Nephron (organoid): Measurements from ENCODE around the gene CSF1R.

Experiments
- H3K27ac Mint-ChIP-seq, 3 experiments: 2 replicates each; pipeline ENCODE4 v1.8.0; 2020; ENCODE audit warnings: mixed read lengths in 3 of 3, mild to moderate bottlenecking in 2 of 3, moderate library complexity in 1 of 3
- H3K27me3 Mint-ChIP-seq: 2 replicates; pipeline ENCODE4 v1.8.0; 2021; ENCODE audit warnings: low read depth, mild to moderate bottlenecking, moderate library complexity, mixed read lengths
- H3K36me3 Mint-ChIP-seq: 2 replicates; pipeline ENCODE4 v1.8.0; 2020; ENCODE audit warnings: low read depth, mixed read lengths
- H3K4me1 Mint-ChIP-seq: 2 replicates; pipeline ENCODE4 v1.8.0; 2020; ENCODE audit warnings: mixed read lengths
- H3K4me3 Mint-ChIP-seq, 3 experiments: 2 replicates each; pipeline ENCODE4 v1.8.0; 2020; ENCODE audit warnings: mild to moderate bottlenecking in 3 of 3, mixed read lengths in 3 of 3, moderate library complexity in 2 of 3
- H3K9me3 Mint-ChIP-seq: 2 replicates; pipeline ENCODE4 v1.8.0; 2020; ENCODE audit warnings: mixed read lengths
- TF ChIP-seq, protein P1 (sequence below), 3 experiments: fragments of 200-600 bp; sonication (generic); IDR thresholded peaks; one replicate each; pipeline ENCODE4 v1.5.0; 2021; ENCODE audit warnings: antibody characterized with exemption in 3 of 3; ENCODE audit not compliant: unreplicated experiment in 3 of 3

Gene CSF1R

DNA sequence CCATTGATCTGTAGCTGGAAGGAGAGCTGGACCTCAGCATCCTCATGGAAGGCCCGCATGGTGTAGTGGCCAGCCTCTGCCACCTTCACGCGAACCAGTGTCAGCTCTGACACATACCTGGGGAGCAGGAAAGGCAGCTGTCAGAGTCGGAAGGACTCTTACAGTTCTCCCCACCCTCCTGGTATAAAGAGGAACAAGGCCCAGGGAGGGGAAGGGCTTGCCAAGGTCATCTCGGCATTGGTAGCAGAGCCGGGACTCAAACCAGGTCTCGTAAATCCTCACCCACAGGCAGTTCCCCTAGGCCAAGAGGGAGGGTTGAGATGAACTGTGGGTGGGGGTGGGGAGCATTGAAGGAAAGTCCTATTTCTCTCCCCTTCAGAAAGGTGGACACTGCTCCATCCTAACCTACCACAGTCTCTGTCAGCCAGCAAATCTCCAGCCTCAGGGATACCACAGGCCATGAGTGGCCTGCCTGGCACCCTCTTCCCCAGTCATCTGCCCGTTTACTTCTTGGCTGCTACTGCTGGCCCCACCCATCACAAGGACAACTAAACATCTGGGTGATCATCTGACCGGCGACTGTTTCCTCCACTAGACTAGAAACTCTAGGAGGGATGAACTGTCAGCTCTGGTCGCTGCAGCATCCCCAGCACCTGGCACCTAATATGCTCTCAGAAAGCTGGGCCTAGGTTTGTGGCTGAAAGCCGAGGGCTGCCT, 45.8 kb upstream of the CSF1R start:
- Mint-ChIP-seq H3K4me1 (peaks cover 43% of the 10 kb centered on the region), H3K9me3 (no peaks in the 10 kb centered on the region), H3K36me3 (peaks cover 46% of the 10 kb centered on the region), H3K4me3 (no peak overlapping the region), H3K27me3 (peaks cover 7% of the 10 kb centered on the region), H3K27ac (peak overlapping the region; percentile 3 to 64 (median 28))
- TF ChIP-seq, protein P1, sequence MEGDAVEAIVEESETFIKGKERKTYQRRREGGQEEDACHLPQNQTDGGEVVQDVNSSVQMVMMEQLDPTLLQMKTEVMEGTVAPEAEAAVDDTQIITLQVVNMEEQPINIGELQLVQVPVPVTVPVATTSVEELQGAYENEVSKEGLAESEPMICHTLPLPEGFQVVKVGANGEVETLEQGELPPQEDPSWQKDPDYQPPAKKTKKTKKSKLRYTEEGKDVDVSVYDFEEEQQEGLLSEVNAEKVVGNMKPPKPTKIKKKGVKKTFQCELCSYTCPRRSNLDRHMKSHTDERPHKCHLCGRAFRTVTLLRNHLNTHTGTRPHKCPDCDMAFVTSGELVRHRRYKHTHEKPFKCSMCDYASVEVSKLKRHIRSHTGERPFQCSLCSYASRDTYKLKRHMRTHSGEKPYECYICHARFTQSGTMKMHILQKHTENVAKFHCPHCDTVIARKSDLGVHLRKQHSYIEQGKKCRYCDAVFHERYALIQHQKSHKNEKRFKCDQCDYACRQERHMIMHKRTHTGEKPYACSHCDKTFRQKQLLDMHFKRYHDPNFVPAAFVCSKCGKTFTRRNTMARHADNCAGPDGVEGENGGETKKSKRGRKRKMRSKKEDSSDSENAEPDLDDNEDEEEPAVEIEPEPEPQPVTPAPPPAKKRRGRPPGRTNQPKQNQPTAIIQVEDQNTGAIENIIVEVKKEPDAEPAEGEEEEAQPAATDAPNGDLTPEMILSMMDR (IDR thresholded peaks at IDR 0.05; ENCODE audit: unreplicated experiment in 3 of 3), result no peak

DNA sequence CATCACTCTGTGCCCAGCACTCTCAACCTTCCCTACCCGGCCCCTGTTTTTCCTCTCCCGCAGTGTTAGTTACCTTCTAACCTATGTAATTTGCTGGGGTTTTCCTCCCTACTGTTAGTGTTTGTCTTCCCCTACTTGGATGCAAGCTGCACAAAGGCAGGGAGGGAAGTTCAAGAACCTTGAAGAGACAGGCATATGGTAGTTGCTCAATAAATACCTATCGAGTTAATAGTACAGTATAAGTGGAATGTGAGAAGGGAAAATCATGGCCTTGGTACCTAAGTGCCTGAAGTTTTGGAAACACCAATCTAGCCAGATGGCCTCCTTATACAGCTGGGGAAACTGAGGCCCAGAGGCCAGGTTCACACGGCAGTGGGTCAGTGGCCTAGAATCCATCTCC, 45.1 kb upstream of the CSF1R start:
- Mint-ChIP-seq H3K27ac (peak overlapping the region; percentile 10 to 70 (median 36)), H3K36me3 (peaks cover 50% of the 10 kb centered on the region), H3K9me3 (no peaks in the 10 kb centered on the region), H3K27me3 (peaks cover 7% of the 10 kb centered on the region), H3K4me1 (peaks cover 42% of the 10 kb centered on the region), H3K4me3 (no peak overlapping the region)
- TF ChIP-seq, protein P1 (IDR thresholded peaks at IDR 0.05; ENCODE audit: unreplicated experiment in 3 of 3), result no peak

DNA sequence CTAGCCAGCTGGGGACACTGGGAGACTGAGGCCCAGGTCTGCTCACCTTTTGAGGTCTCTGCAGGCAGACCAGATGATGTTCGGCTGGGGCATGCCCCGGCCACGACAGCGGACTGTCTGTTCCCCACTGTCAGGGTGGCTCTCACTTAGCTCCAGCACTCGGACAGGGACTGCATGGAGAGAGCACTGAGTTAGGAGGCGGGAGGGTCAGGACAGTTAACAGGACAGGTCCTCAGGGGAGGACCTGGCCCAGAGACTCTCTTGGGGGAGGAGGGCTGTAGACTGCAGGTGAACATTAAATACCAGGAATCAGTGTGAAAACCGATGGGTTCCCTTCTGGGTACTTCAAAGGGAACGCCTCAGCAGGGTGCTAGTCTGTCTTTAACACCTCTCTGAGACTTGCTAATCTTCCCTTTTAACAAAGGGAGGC, 44.2 kb upstream of the CSF1R start:
- Mint-ChIP-seq H3K27ac (peak overlapping the region in 2 of 3 experiments; percentile 70 to 74), H3K36me3 (peaks cover 57% of the 10 kb centered on the region), H3K4me1 (peaks cover 40% of the 10 kb centered on the region), H3K9me3 (no peaks in the 10 kb centered on the region), H3K4me3 (no peak overlapping the region), H3K27me3 (peaks cover 7% of the 10 kb centered on the region)
- TF ChIP-seq, protein P1 (IDR thresholded peaks at IDR 0.05; ENCODE audit: unreplicated experiment in 3 of 3), result no peak

DNA sequence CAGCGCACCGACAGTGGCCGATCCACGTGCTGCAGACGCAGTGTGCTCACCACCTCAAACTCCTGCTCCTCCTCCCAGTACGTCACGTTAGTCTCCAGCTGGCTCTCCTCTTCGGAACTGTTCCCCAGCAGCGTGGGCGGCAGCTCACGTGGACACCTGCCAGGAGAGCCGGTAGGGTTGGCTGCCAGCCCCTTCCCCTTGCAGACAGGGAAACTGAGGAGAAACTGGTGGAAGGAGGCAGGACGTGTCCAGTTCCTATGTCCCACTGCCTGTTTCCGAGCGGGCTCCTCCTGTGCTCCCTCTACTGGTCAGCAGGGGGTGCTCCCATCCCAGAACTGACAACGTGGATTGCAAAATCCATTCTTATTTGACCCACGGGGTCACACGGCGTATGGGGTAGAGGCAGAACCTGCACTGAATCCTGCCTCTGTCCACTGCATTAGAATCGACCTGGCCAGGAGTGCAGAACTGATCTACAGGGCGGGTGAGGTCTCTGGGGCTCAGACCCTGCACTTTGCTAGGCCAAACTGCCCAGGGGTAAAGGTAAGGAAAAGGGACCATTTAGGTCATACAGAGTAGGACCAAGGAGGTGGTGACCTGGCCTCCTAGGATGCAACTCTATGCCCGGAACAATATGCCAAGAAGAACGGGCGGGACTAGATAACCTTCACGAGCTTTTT, 43.6 kb upstream of the CSF1R start:
- Mint-ChIP-seq H3K4me1 (peaks cover 35% of the 10 kb centered on the region), H3K9me3 (no peaks in the 10 kb centered on the region)
- TF ChIP-seq, protein P1 (IDR thresholded peaks at IDR 0.05; ENCODE audit: unreplicated experiment in 3 of 3), result peak; percentile 88 to 97 (median 94)

DNA sequence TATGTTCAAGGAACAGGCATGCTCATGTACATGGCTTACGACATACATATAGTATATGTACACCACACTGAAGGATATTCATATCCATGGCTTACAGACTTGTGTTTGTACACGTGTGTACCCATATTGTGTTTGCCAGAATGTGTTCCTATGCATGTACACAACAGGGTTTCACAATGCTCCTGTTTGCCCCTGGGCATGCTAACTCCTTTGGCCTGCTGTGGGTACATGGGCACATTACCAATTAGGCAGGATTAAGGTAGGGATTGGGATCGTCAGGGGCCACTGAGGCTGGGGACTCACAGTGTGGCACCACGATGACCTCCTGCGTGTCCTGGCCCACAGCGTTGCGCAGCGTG, 43.1 kb upstream of the CSF1R start:
- Mint-ChIP-seq H3K36me3 (peaks cover 54% of the 10 kb centered on the region), H3K27me3 (peaks cover 7% of the 10 kb centered on the region), H3K4me1 (peaks cover 30% of the 10 kb centered on the region), H3K9me3 (no peaks in the 10 kb centered on the region), H3K27ac (peak overlapping the region in 1 of 3 experiments; percentile 70), H3K4me3 (no peak overlapping the region)
- TF ChIP-seq, protein P1 (IDR thresholded peaks at IDR 0.05; ENCODE audit: unreplicated experiment in 3 of 3), result no peak

More for the DNA sequence above, 43.6 kb upstream of the CSF1R start:
- H3K27ac Mint-ChIP-seq, result peak overlapping the region; percentile 32 to 74 (median 70)
- H3K36me3 Mint-ChIP-seq, result peaks cover 57% of the 10 kb centered on the region
- H3K27me3 Mint-ChIP-seq, result peaks cover 7% of the 10 kb centered on the region
- no peak overlapping the region for H3K4me3 Mint-ChIP-seq
